ENCODE data around the gene CREM.

DNA sequence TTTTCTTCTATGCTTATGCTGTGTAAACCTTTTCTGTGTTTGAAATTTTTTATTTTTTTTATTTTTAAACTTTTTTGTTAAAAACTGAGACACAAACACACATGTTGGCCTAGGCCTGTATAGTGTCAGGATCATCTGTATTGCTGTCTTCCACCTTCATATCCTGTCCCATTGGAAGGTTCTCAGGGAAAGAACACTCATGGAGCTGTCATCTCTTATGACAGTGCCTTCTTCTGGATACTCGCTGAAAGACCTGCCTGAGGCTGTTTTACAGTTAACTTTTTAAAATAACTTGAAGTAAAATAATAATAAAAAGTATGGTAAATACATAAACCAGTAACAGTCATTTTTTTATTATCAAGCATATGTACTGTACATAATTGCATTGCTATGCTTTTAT lies 34.1 kb downstream of the CREM start:
- no peak for TF ChIP-seq CTCF (IDR thresholded peaks at IDR 0.05)
- TF ChIP-seq POLR2A (IDR thresholded peaks at IDR 0.05), result no peak

Data from testis (tissue), 2 donors.